Stimulated activated CD8-positive, alpha-beta memory T cell treated with anti-CD3 and anti-CD28 coated beads, Interleukin-2, amount 100 ng/mL, for 48 hours (primary cell): ENCODE data around the gene MCTP1.

Experiments used
- DNase-seq, 2 donors: peaks; one replicate each; pipeline ENCODE4 v3.0.0-alpha.2; 2020; ENCODE audit warnings: low read depth in 2 of 2

MCTP1 gene

GRCh38 chr5:94769996-94770395, 514.9 kb downstream of the MCTP1 start:
- no peak for DNase-seq

DNA sequence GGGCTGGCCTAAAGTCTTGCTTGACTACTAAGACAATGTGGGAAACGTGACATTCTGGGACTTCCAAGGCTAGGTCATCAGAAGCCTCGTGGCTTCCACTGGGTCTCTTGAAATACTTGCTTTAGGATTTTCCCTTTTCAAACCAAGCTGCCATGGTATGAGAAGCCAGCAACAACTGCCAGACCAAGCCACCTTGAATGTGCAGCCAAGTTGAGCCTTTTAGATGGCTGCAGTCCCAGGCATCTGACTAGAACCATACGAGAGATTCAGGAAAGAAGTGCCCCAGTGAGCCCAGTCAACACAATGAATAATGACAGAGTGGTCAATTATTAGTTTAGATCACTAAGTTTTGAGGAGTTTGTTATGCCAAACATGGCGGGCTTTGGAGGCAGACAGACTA, 523.1 kb downstream of the MCTP1 start:
- no peak for DNase-seq

GRCh38 chr5:94761055-94761454, 523.8 kb downstream of the MCTP1 start:
- DNase-seq, result no peak

DNA sequence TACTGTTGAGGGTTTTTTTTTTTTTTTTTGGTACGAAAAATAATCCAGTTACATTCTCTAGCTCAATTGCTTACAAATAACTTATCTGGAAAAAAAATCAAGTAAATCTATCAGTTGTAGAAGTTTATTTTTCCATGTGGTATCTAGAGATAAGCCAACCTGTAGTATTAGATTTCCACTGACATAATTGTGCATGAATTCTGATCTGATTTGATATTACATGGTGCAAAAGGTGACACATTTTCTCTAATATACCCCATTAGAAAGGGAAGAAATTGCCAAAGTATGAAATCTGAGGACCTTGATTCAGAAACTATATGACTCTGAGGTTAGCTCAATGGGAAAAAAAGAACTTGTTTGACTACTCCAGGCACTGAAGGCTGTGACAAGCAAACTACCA, 524.9 kb downstream of the MCTP1 start:
- no peak for DNase-seq

- DNase-seq, result no peak
Observed at GRCh38 chr5:94759022-94759421, 525.9 kb downstream of the MCTP1 start.

DNA sequence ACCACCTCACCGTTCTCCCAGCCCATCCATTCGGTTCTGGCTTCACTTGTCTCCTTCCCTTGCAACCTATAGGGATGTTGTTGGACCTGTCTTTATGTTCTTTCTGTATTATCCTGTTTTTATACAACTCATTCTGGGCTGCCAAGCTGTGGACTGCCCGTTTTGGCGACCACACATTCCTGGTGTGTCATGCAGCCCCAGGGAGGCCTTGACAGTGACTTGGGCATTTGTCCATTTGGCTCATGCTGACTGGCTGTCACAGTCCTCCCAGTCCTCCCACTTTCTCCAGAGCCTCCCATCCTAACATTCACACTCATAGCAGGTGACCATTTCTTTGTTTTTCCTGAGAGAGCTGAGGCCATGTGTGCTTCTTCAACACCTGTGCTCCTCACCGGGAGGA, 530.1 kb downstream of the MCTP1 start:
- no peak for DNase-seq

DNA sequence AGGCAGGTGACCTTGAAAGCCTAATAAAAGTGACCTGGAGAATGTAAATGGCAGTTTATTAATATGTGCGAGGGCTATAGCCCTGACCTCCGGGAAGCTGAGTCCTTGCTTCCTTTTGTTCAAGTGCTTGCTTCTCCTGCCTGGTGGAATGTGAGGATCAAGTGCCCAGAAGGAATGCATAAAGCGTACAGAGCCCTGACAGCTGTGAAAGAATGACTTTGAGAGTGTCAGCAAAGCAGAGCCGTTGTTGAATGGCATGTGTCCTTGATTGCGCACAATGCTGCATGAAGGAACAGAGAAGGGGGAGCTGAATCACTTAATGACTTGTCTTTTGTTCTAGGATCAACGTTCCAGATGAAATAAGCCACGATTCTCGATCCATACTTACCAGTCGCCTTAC, 533.4 kb downstream of the MCTP1 start:
- no peak for DNase-seq

DNA sequence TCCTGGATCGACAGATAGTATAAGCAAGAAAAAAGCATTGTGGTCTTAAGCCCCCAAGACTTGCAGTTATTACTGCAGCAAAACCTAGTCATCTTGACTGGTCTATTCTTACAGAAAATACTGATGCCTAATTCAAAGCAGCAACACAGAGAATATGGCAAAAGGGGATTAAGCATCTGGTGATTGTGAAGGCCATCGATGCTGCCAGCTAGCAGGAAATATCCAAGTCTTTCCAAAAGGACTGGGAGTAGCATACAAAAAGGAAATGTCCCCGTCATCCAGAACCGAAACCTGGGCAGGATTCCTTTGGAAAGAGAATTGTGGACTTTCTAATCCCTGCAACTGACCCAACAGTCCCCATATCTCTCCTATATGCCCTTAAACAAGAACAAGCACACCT, 534.2 kb downstream of the MCTP1 start:
- no peak for DNase-seq

- DNase-seq, result no peak
Observed at GRCh38 chr5:94749042-94749441, 535.9 kb downstream of the MCTP1 start.

DNA sequence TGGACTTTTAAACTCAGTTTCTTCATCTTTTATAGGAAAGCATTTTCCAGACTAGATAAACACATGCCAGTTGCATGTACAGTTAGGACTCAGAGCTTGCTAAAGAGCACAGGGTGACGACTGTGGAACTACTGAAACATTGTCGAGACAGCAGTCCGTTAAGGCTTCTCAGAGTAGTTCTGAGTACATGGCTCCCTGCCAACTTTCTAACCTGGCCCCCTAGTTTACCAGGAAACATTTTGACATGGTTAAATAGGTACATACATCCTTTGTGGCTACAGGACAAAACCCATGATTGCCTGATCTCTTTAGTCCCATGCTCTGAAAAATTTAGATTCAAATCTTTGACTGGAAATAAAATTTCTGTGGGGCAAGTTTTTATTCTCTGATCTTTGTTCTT, 536.7 kb downstream of the MCTP1 start:
- no peak for DNase-seq

- DNase-seq, result no peak
Observed at GRCh38 chr5:94747371-94747770, 537.5 kb downstream of the MCTP1 start.

GRCh38 chr5:94746731-94747124, 538.2 kb downstream of the MCTP1 start:
- DNase-seq, result no peak

- no peak for DNase-seq
Observed at GRCh38 chr5:94745786-94746730, 538.8 kb downstream of the MCTP1 start.

DNA sequence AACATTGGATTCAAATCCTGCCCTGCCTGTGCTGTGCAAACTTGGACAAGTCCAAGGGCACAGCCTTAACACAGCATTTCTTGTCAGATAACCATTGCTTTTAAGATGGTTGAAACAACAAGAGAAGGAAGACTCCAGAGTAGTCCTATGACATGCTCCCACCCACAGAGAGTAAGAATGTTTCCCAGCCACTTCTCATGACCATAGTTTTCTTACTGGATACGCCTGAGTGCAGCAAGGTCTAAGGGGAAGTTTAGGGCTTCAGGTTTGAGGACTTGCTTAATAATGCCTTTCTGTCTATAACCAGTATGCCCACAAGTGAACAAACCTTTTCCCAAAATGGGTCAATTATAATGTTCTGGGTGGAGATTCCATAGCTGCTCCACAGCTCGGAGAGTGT, 540.0 kb downstream of the MCTP1 start:
- no peak for DNase-seq

DNA sequence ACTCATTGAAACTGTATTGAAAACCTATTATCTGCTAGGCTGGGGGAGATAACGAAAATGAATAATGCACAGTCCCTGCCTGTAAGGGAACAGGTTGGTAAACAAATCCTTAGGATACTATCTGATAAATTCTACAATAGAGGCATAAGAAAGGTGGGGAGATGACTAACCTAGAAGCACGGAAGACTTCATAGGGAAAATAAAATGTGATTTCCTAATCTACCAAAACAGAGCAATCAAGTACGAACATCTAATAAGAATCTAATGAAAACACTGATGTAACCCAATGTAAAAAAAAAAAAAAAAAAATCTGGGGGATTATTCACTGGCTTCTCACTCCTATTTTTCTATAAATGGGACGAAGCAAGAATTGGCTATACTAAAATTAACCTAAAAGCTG, 542.0 kb downstream of the MCTP1 start:
- DNase-seq, result no peak

DNA sequence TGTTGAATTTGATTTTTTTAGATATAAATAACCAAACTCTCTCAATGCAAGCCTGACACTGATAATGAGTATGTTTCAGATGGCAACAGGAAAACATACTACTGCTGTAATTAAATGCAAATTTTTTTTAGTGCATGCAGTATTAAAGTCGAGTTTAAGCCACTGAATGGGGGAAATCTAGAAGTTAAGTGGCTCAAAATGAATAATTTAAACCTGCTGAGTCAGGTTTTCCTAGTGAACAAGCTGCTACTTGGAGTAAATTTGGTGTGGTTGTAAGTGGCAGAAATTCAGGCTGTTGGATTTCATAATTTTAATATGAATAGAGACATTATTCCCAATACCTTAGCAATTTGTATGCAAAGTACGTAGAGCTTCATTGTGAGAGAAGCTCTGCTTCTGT, 544.6 kb downstream of the MCTP1 start:
- no peak for DNase-seq

DNA sequence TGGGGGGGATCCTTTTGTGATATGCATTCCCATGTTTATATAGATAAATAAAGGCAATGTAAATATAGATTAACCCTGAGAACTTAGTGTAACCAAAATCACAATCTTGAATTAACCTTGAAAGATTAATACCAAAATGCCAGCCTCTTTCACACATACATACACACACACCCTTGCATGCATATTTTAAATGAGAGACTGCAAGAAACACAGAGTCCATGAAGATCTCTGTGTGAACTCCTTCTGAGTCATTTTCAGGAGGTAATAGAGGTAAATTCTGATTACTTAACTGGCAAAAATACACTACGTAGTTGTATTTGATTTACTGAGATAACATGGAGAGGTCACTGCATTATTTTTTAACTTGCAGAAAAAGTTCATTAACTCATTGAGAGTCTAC, 548.4 kb downstream of the MCTP1 start:
- DNase-seq, result no peak

GRCh38 chr5:94731471-94731870, 553.4 kb downstream of the MCTP1 start:
- DNase-seq, result no peak

DNA sequence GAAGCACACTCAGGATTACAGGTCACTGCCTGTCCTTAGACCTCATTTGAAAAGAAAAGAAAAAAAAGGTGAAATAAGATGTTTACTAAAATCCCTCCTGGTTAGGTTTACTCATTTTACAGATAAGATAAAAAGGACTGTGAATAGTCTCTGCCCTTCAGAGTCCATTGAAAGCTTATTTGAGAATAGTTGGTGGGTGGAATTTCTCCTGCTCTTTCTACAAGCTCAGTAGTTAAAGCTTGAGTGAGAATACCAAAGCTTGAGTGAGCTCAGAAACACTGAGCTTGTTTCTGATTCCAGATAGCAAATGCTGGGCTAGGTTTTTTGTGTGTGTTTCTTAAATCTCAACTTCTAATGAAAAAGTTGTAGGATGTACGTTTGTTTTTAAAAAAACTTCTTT, 559.8 kb downstream of the MCTP1 start:
- DNase-seq, result no peak

- DNase-seq, result no peak
Observed at GRCh38 chr5:94715768-94716167, 569.1 kb downstream of the MCTP1 start.

- no peak for DNase-seq
Observed at GRCh38 chr5:94711785-94712184, 573.1 kb downstream of the MCTP1 start.

DNA sequence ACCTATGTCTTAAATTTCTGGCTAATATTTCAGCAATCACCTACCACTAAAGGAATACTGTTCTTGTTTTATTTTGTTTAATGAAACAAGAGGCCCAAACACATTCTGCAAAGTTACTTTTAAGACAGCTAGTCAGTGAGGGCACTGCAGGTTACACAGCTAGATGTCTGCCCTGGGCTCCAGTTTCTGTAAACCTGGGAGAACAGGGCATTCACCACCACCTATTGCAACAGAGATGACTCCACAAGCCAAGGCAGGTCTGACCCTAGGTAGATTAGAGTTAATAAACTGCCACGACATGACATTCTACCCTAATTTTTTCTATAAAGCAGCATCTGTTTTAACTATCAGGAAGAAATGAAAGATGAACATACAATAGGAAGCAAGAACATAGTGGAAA, 575.6 kb downstream of the MCTP1 start:
- no peak for DNase-seq

GRCh38 chr5:94707359-94707758, 577.5 kb downstream of the MCTP1 start:
- no peak for DNase-seq

GRCh38 chr5:94705427-94705826, 579.5 kb downstream of the MCTP1 start:
- no peak for DNase-seq
